Right lobe of liver (tissue), 4 donors: ENCODE measurements around the gene CCDC77.

Source experiments
- CTCF ChIP-seq, 4 donors: fragments of 200-600 bp in 3 of 4; fragments of 450-650 bp in 1 of 4; IDR thresholded peaks; one replicate each; pipeline versions ENCODE4 v1.5.1 to v1.8.0; 2016 to 2022; ENCODE audit warnings: antibody characterized with exemption in 4 of 4, mild to moderate bottlenecking in 2 of 4
- POLR2A ChIP-seq: fragments of 450-650 bp; IDR thresholded peaks from one replicate; pipeline ENCODE4 v1.6.1; 2017; ENCODE audit warnings: antibody characterized with exemption, mild to moderate bottlenecking
- donor health status: DM: no; HTN: no; CAD: no.
- donor health status: DM: no; HTN: no; CAD: no.
- donor health status: DM: no; HTN: yes; CAD: no.

DNA sequence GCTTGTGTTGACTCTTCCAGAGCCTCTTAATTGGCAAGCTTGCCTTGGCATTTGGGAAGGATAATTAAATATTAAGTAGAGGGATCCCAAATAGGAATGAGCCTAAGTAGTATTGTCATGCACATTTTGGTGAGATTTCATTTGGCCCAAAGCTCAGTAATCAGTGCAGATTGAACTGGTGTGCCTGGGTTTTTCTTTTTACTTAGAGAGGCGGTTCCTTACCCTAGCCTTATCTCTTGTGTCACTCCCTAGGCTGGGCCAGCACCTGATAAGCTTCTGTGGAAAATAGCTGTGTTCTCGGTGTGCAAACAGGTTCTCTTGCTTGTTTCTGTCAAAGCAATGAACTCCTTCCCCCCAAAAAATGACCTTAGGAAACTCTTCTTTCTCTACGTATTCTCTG, 49.0 kb downstream of the CCDC77 start:
- TF ChIP-seq CTCF (IDR thresholded peaks at IDR 0.05) (no peak), POLR2A (no peak)
